ENCODE measurements around the gene HRH2.
"Not testable (repeated sequence)": the region's sequence is repeated elsewhere in the genome, so short reads cannot be mapped to it uniquely, and the experiment has no call there.

HRH2 gene

DNA sequence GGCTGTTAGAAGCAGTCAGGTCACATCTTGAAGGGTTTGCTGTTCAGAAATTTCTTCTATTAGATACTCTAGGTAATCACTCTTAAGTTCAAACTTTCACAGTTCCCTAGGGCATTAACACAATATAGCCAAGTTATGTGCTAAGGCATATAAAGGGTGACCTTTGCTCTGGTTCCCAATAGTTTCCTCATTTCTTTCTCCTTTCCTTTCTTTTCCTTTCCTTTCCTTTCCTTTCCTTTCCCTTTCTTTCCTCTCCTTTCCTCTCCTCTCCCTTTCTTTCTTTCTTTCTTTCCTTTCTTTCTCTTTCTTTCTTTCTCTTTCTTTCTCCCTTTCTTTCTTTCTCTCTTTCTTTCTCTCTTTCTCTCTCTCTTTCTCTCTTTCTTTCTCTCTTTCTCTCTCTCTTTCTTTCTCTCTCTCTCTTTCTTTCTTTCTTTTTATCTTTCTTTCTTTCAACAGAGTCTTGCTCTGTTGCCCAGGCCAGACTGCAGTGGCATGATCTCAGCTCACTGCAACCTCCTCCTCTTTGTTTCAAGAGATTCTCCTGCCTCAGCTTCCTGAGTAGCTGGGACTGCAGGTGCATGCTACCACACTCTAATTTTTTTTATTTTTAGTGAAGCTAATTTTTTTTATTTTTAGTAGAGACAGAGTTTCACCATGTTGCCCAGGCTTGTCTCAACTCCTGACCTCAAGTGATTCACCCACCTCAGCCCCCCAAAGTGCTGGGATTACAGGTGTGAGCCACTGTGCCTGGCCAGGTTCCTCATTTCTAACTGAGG, 7.3 kb upstream of the HRH2 start:
- not testable (repeated sequence) for DNase-seq

DNA sequence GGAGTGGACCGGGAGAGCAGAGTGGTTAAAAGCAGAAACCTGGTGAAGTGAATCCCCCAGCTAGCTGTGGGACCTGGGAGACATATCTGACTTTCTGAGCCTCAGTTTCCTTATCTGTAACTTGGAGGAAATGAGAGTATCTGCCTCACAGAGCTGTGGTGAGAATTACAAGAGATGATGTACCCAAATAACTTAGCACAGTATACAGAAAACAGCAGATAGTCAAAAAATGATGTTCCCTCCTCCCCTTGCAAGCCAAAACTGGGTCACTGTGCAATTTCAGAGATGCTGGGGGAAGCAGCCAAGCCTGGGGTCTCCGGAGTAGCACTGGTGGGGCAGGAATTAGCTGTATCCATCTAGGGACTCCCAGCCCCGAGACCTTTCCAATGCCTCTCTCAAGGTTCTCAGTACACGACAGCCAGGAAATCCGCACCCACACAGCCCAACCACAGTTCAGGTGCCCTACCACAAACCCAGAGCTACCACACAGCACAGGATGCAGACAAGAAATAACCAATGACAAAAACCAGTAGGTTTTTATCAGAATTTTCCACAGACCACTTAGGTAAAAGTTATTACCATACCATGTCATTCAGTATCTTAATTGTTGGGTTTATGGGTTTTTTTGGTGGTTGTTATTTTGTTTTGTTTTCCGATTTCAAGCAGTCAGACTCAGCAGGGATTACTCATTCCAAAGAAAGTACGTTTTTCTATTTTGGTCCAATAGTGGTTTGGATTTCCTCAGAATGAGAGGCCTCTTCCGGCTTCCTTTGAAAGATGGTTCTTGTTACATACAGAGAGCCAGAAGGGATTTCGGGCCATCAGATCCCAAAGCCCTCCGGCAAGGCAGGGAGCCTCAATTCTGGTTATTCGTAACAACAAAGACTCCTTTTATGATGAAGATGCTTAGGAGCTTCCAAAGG, 4.9 kb upstream of the HRH2 start:
- DNase-seq = no peak

DNA sequence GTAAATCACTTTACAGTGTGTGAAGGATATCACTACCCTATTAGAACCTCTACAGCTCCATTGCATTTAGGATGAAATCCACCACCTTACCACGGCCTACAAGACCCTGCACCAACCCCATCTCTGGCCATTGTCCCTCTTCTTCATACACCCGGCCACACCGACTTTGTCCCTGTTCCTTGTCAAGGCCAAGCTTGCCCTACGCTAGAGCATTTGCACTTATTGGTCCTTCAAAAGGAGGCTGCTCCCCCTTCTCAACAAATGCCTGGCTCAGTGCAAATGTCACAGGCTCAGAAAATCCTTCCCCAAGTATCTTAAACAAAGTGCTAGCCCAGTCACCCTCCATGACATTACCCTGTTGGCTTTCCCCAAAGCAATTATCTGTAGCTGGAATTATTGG, 4.1 kb upstream of the HRH2 start:
- no peak for DNase-seq

DNA sequence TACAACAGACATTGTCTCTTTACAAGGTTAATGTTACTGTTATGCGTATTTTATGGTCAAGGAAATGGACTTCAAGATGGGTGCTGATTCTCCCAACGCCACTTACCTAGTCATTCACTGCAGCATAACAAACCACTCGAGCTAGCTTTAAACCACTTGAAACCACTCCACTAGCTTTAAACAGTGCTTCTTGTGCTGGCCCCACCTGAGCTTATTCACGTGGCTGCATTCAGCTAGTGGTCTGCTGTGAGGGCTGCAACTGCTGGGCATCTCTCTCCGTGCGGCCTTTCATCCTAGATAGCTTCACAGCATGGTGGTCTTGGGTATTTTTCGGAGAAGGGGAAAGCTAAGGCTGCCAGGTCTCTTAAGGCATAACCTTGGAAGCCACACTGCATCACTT, 3.5 kb upstream of the HRH2 start:
- no peak for DNase-seq

DNA sequence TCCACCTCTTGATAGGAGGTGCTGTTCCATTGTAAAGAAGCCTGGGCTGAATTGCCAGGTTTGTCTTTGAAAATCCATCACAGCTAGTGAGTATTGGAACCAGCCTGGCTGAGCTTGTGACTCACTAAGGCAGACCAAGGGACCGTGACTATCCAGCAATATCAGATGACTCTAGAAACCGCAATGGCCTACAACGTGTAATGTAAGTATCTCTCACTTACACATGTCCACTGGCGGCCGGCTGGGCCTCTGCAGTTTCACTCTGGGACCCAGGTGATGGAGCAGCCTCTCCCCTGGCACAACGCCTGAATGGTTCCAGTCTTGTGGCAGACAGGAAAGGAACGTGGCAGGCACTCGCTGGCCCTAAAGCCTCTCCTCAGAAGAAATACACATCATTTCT, 3.1 kb upstream of the HRH2 start:
- no peak for DNase-seq

DNA sequence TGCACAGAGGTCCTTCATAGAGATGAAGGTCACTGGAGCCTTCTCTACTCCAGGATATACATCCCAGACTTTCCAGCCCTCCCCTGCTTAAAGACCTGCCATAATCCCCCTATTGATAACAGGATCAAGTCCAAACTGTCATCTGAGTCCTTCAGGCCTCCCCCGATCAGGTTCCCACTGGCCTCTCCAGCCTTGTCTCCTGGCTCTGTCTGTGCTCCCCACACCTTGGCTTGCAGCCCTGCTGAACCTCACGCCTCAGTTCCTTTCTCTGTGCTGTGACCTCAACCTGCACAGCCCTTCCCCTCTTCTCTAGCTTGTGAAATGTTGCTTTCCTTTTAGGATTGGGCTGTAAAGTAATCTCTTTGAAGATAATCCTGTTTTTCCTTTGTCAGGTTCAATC, 2.5 kb upstream of the HRH2 start:
- no peak for DNase-seq

DNA sequence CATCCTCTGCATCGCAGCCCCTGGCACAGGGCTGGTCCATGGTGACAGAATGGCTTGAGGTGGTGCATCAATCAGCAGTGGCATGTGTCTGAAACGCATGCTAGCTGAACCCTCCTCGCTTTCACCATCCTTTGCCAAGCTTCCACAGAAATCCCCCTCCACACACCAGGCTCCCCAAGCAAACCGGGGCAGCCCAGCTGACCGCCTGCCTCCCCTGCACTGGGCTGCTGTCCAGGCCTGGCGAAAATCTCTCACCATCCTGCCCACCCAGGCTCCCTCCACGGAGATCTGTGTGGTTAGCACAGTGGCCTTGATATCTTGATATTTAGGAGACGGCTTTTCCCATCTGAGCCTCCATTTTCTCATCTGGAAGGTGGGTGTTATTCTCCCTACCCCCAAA, 905 bp upstream of the HRH2 start:
- no peak for DNase-seq

DNA sequence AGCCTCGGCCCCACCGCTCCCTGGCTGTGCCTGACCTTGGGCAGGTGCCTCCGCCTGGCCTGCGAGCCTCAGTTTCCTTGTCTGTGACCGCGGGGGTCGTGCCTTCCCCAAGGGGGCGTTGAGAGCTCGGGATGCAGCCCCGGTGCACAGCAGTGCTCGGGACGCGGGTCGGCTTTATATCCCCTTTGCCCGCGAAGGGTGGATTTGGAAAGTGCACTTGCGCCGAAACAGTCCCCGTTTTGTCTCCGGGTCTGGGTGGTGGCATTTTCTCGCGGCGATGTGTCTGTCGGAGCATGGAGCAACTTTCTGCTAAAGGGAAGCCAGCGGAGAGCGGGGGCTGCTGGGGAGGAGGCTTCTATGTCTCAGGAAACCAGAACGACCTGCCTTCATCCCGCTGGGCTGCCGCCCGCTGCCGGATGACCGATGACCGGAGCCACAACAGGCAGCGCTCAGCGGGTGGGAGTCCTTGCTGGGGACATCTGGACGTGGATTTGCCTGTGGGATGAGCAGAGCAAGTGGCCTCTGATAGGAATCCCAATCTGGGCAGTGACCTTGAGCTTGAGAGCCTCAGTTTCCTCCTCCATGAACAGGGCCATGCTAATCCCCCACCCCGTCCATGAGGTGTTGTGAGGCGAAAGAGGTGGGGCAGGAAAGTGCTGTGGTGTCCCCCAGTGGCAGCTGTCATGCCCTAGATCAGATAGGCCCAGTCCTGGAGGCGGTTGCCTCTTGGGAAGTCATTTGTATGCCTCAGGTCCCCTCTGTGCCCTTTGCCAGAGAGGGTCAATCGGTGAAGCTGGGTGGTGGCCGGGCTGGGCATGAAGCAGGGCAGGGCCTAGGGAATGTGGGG, 651 bp downstream of the HRH2 start:
- no peak for DNase-seq

DNA sequence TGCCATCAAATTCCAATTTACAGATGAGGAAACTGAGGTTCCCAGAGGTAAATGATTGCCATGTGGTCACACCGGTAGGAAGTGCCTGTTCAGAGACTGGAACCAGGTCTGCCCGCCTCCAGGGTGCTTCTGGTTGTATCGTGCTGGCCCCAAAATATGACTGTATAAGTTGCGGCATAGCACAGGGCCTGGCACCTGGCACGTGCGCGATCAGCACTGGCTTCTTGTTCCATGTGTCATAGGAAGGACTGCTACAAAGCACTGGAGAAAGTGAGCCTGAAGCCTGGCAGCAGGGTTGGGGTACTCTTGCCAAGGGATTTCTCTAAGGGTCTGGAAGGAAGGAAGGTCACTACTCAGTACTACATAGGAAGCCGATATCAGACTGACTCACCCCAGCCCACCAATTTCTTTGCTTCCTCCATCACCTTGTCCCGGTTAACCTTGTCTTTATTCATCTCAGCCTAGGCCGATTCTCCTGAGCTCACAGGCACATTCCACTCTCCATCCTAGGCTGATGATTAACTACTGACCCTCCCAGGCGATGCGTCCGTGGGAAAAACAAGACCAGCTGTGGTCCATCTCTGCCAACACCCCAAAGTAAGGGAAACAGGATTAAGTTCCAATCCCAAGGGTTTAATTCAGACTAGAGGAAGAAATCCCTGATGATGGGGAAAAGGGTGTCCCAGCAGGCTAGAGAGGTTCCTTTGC, 1.8 kb downstream of the HRH2 start:
- no peak for DNase-seq

DNA sequence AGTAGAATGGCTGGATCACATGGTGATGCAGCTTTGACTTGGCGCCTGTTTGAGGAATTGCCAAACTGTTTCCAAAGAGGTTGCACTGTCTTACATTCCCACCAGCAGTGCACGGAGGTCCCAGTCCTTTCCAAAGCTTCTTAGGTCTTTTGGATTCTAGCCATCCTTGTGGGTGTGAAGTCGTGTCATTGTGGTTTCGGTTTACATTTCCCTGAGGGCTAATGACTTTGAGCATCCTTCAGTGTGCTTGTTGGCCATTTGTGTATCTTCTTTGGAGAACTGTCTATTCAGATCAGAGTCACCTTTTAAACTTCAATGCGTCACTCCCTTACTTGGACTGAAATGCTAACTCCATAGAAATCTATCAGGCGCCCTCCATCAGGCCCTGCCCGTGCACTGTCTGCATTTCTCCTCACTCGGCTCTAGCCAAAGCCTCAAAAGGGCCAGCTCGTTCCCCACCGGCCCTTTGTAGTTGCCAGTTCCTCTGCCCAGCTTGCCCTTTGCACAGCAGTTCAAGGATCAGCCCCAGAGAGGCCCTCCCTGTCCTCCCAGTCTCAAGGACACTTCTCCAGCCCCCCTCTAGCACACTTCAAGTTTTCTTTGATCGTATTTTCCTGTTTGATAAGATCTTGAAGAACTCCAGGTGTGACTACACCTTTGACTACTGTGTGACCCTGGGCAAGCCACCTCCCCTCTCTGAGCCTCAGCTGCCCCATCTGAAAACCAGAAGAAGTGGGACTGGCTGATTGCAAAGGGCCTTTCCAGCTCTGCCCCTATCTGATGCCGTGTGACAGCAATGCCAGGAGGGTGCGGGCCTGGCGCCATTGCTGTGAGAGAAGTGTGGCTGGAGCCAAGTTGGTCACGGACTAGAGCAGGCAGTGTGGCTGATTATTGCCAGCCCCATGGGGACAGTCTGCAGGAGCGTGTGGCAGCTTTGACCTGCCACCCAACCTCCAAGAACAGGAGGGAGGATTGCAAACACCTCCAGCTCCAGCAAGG, 5.6 kb downstream of the HRH2 start:
- no peak for DNase-seq

DNA sequence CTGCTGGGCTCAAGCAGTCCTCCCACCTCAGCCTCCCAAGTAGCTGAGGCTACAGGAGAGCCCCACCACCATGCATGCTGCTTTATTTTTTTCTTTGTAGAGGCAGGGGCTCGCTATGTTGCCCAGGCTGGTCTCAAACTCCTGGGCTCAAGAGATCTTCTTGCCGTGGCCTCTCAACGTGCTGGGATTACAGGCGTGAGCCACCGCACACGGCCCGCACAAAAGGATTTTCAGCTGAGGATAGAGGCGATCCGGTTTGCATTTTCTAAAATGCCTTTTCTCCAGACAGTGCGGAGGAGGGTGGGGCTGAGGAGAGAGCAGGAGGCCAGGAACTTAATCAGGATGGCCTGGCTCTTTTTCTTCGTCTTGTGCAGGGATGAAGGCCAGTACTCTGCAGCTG, 6.9 kb downstream of the HRH2 start:
- DNase-seq = no peak

DNA sequence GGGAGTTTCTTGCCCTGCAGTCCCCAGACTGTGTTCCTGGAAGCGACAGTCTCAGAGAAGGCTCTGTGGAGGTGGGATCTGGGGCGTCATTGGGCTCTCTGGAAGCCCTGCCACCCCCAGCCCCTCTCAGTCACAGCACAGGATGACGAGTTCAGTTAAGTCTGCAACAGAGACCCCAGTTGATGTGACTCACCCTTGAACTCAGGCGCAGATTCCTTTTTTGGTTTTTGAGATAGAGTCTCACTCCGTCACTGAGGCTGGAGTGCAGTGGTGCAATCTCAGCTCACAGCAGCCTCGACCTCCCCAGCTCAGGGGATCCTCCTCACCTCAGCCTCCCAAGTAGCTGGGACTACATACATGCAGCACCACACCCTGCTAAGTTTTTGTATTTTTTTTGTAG, 8.3 kb downstream of the HRH2 start:
- no peak for DNase-seq

DNA sequence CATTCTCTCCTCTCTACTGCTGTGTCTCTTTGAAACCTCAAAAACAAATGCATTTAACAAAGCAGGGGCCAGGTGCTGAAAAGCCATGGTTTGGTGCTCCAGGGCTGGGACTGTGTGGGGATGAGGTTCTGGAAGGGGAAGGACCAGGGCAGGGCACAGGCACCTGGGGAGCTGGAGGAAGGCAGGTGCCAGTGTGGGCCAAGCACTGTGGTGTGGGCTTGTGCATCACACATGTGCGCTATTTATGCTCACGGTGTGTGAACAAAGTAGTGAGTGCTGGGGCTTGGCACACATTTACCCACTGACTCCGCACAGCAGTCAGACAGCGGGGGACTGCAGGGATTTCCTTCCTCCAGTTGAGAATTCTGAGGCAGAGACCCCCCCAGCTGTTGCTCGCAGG, 10.1 kb downstream of the HRH2 start:
- no peak for DNase-seq

DNA sequence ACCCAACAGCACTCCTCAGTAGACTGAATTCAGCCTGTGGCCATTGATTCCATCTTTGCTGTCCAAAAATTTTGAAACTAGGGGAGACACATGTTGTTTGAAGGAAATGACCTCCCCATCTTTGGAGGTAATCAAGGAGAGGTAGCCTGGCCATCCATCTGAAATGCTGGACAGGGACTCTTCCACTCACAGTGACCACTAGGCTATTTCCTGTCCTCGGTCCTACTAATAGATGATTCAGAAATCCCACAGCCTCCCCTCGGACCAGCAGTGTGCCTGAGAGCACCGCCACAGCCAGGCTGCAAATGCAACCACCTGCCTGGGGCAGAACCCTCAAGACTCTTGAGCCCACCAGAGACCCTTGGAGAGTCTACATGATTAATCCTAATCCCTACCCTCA, 12.5 kb downstream of the HRH2 start:
- DNase-seq = no peak

DNA sequence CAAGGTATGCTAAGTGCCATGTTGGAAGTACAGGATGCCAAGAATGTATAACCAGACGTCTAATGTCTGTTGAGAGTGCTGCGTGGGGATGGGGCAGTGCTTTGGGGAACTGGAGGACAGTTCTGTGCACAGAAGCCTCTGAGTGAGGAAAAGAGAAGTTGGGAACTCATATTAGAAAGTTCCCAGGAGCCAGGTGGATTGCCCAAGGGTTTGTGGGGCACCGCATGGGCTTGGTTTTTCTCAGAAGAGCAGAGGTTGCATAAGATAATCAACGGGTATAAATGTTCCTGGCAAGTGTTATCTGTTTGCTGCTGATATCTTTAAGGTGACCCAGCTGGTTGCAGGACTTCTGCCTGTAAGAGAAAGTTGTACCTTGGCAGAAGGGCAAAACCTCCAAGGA, 13.1 kb downstream of the HRH2 start:
- no peak for DNase-seq

DNA sequence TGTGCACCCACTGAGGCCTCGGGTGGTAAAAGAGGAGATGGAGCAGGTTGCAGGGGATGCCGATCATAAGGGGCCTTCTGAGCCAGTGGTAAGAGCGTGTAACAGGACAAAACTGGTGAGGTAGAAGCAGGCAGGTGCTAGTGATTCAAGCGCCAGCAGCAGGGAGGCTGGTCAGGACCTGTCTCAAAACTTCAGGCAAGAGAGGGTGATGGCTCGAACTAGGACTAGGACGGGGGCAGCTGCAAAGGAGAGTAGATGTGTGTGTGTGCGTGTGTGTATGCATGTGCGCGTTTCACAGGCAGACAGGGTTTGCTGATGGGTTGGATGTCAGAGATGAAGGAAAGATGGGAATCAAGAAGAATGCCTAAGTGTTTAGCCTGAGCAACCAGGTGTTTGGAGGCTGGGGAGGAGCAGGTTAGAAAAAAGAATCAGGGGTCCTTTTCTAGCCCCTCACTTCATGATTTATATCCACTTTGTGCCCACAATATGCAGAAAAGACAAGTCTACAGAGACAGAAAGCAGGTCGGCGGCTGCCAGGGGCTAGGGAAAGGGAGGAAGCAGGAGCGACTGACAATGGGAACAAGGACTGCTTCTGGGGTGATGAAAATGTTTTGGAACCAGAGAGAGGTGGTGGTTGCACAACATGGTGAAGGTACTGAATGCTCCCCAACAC, 15.2 kb downstream of the HRH2 start:
- no peak for DNase-seq

DNA sequence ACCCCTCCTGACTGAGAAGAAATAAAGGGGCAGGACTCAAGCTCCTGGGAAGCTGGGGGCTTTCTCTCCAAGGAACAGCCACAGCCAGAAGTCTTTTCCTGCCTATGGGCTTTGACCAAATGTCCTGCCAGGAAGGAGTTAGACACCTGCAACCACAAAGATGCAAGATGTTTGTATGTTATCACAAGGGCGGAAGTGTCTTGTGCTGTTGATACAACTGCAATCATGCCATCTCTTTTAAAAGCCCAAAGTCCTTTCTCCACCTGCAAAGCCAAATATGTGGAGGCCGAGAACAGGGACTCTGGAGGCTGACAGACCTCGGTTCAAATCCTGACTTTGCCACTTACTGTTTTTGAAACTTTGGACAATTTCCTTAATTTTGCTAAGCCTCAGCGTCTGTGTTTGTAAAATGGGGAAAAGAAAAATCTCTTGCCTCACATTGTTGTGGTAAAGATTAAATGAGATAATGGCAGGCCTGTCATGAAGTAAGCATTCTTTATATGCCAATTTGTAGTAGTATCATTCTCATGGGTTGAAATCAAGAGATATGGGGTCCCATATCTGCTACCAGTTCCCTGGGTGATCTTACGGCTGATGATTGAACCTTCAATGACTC, 17.0 kb downstream of the HRH2 start:
- no peak for DNase-seq

DNA sequence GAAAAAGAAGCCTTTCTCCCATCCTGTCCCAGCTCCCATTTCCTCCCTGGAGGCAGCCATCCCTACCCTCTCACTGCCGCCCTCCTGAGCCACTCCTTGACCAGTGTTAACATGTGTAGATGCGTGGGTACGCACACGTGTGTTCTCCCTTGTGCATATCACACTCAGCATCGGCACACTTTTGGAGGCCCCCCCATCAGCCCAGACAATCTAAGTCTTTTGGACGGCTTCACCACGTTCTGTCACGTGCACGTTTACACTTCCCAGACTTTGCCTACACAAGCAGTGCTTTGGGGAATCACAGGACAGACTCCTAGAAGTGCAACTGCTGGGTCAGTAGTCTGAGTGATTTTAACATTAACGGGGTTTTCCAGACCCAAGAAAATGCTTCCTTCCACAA, 18.0 kb downstream of the HRH2 start:
- no peak for DNase-seq

DNA sequence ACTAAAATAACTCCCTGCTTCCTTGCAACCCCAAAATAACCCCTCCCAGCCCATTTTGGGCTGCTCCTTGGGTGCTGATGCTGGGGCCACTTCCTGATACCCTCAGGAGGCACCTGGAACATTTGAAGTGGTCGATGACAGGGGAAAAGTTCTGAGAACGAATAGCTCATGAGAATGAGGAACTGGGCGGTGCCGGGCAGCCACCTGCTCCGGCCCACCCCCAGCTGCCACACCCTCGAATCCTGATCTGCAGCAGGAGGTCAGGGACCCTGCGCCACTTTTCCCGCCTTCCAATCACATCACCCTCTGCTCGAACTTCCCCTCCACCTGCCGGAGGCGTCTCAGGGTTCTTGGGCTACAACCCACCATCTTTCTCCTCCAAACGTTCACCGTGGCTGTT, 19.7 kb downstream of the HRH2 start:
- DNase-seq = no peak

DNA sequence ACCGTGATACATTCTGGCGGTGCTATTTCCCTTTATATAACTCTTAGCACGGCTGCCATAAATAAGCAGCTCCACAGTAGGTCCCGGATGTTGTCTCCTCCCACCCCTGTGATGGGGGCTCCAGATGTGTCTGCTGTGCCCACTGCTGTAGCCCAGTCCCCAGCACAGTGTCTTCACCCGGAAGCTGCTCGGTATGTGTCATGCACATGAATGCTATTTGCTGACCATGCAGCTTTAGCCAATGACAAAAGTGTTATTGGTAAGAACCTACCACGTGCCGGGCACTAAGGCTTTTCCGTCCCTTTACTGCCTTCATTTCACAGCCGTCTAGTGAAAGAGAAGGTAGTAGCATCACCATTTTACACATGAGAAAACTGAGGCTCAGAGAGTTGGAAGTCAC, 20.2 kb downstream of the HRH2 start:
- DNase-seq = no peak
